Bronchial epithelial cell (primary cell): ENCODE results near the gene MRPS27. TPM values are rescaled to one million over a fixed set of nuclear protein-coding genes. Genes with fewer than 3 reads are reported as not detected.

Experiments used
- DNase-seq: peaks from one replicate; pipeline ENCODE4 v3.0.0-alpha.2; 2010; ENCODE audit warnings: low read depth
- FAIRE-seq: peaks from 2 replicates; lab custom pipeline; 2011; peaks lifted over from hg19 to GRCh38; lab: Jason Lieb, UNC
- H3K27me3 ChIP-seq: 2 replicates; pipeline ENCODE4 v1.5.1; 2011; ENCODE audit warnings: low read length; ENCODE audit not compliant: control insufficient read depth, insufficient read depth
- H3K36me3 ChIP-seq: 2 replicates; pipeline ENCODE4 v1.5.1; 2011; ENCODE audit warnings: low read length; ENCODE audit not compliant: control insufficient read depth, insufficient read depth
- H3K4me3 ChIP-seq: 2 replicates; pipeline ENCODE4 v1.5.1; 2011; ENCODE audit warnings: mild to moderate bottlenecking, low read depth, low read length, control low read depth
- total RNA-seq: library from RNA; depleted of rRNA; stranded (reverse); fragments of >200 nt; gene quantifications from 2 replicates; pipeline ENCODE4 v1.2.1, GENCODE V29; 2014
- TF ChIP-seq, protein P1 (sequence below): IDR thresholded peaks from 2 replicates; pipeline ENCODE4 v1.5.1; 2011; ENCODE audit warnings: mild to moderate bottlenecking, moderate library complexity, low read length, control low read depth, inconsistent platforms; ENCODE audit not compliant: insufficient read depth, severe bottlenecking

The MRPS27 gene
- total RNA-seq, 1 donor from 2014 or later: 53.4 TPM

DNA sequence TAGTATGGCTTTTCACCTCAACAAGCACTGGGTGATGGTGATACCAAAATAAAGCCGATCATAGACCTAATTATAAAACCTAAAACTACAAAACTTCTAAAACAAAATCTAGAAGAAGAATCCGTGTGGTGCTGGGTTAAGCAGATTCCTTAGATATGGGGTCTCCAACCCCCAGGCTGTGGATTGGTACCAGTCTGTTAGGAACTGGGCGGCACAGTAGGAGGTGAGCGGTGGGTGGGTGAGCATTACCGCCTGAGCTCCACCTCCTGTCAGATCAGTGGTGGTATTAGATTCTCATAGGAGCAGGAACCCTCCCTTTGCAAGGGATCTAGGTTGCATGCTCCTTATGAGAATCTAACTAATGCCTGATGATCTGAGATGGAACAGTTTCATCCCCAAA, 33.2 kb downstream of the MRPS27 start:
- no peak overlapping the region for H3K4me3 ChIP-seq
- FAIRE-seq: no peak
- H3K27me3 ChIP-seq: no peaks in the 10 kb centered on the region
- no peak for DNase-seq
- H3K36me3 ChIP-seq: peaks cover 4% of the 10 kb centered on the region
- TF ChIP-seq, protein P1, sequence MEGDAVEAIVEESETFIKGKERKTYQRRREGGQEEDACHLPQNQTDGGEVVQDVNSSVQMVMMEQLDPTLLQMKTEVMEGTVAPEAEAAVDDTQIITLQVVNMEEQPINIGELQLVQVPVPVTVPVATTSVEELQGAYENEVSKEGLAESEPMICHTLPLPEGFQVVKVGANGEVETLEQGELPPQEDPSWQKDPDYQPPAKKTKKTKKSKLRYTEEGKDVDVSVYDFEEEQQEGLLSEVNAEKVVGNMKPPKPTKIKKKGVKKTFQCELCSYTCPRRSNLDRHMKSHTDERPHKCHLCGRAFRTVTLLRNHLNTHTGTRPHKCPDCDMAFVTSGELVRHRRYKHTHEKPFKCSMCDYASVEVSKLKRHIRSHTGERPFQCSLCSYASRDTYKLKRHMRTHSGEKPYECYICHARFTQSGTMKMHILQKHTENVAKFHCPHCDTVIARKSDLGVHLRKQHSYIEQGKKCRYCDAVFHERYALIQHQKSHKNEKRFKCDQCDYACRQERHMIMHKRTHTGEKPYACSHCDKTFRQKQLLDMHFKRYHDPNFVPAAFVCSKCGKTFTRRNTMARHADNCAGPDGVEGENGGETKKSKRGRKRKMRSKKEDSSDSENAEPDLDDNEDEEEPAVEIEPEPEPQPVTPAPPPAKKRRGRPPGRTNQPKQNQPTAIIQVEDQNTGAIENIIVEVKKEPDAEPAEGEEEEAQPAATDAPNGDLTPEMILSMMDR: no peak

DNA sequence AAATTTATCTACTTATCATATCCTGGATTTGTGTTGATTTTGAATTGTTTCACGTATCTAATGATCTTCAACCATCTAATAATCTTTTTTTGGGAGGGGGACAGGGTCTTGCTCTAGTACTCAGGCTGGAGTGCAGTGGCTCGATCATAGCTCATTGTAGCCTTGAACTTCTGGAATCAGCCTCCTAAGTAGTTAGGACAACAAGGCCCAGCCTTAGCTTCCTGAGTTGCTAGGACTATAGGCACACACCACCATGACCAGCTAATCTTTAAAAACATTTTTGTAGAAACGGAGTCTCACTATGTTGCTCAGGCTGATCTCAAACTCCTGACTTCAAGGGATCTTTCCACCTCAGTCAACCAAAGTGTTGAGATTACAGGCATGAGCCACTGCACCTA, 34.6 kb downstream of the MRPS27 start:
- TF ChIP-seq, protein P1: no peak
- no peak for DNase-seq
- Histone ChIP-seq H3K27me3 (no peaks in the 10 kb centered on the region), H3K36me3 (peaks cover 4% of the 10 kb centered on the region), H3K4me3 (no peak overlapping the region)
- no peak for FAIRE-seq

DNA sequence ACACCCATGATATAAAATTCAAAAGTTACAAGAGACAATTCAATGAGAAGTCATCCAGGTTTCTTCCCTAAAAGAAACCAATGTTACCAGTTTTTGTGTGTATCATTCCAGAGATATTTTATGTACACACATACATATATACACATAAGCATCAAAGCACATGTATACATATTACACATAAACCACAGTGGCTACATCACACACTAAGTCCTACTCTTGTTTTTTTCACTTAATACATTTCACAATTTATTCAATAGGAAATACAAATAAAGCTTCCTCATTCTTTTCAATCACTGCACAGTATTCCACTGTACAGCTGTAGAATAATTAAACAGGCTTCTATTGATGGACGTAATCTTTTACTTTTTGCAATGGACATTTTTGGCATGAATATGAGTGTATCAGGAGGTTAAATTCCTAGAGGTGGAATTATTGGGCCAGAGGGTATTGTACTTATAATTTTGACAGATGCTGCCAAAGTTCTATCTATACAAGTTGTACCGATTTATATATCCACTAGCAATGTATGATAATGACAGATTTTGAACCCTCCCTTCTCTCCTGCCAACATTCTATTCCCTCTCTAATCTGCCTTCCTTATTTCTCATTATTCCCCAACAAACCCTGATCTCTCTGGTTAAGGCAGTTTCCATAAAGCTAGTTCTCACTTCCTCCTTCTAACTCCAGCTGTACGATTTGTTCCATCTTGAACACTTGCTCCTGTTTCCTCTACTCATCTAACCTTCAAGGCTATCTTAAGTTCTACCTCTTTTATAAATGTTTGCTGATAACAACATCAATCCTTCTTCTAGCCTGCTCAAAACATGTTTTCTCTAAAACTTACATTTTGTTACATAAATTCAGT, 35.2 kb downstream of the MRPS27 start:
- no peak for DNase-seq
- Histone ChIP-seq H3K4me3 (no peak overlapping the region), H3K36me3 (peaks cover 4% of the 10 kb centered on the region), H3K27me3 (no peaks in the 10 kb centered on the region)
- no peak for FAIRE-seq
- TF ChIP-seq, protein P1: no peak

DNA sequence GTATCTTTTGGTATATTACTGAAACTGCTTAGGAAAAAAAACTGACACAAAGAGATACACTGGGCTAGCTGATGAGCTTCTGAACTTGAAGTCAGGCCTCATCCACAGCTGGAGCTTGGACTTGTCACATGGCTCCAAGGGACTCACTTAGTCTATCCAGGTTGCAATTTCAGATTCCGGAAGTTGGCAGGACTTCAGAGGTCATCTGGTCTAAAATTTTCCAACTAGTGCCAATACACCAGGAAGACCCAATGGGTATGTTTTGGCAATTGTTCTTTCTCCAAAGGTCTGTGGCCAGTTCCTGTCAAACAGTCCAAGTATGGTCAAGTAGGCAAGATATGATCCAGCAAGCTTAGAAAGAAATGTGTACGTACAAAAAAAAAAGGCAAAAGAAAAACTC, 36.7 kb downstream of the MRPS27 start:
- DNase-seq: no peak
- no peaks in the 10 kb centered on the region for H3K27me3 ChIP-seq
- H3K4me3 ChIP-seq: no peak overlapping the region
- peaks cover 4% of the 10 kb centered on the region for H3K36me3 ChIP-seq
- FAIRE-seq: peak; percentile 83
- TF ChIP-seq, protein P1: no peak

DNA sequence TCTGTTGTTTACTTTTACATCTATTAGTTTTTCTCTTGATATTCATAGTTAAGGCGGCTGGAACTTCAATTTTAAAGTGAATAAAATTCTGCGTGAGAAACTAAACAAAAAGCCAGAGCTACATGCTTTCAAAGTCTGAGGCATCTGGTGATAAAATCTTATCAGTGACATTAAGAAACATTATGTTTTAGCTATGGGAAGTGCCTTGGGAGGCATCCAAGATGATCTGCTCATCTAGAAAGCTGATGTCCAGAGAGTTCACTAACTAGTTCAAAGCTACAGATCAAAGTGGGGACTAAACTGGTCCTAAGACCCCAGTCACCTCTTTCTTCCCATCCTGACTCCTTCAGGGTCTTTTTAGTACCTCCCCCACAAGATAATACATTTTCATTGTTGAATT, 37.2 kb downstream of the MRPS27 start:
- TF ChIP-seq, protein P1: no peak
- FAIRE-seq (no peak), DNase-seq (no peak)
- Histone ChIP-seq H3K27me3 (no peaks in the 10 kb centered on the region), H3K36me3 (peaks cover 4% of the 10 kb centered on the region), H3K4me3 (no peak overlapping the region)
